ENCODE results near the gene SLC35D1.

GRCh38 chr1:67072749-67073148, 18.8 kb upstream of the SLC35D1 start:
- TF ChIP-seq CTCF (IDR thresholded peaks at IDR 0.05) (no peak), POLR2A (IDR thresholded peaks at IDR 0.05; ENCODE audit: low read depth) (no peak), EP300 (IDR thresholded peaks at IDR 0.05) (no peak), POLR2AphosphoS5 (IDR thresholded peaks at IDR 0.05) (no peak)

Data from esophagus muscularis mucosa (tissue), 4 donors.